ENCODE results near the gene FAH.

- no peak for TF ChIP-seq CTCF (conservative IDR thresholded peaks at IDR 0.05)
- TF ChIP-seq ZFX (IDR thresholded peaks at IDR 0.05): no peak
These were observed 20.4 kb upstream of the FAH start for GRCh38 chr15:80132382-80132781.

All from C4-2B (cell line).